Fibroblast of skin of left quadriceps (primary cell): ENCODE results near the gene FURIN.
A peak's percentile ranks its signal among the peaks of the same experiment; 100 is the strongest.
"Not testable (repeated sequence)": the region's sequence is repeated elsewhere in the genome, so short reads cannot be mapped to it uniquely, and the experiment has no call there.

Experiments used
- DNase-seq, 2 experiments: peaks; one replicate each; pipeline ENCODE4 v3.0.0-alpha.2; 2013; ENCODE audit warnings: low read depth in 2 of 2

Gene FURIN

GRCh38 chr15:90844696-90845095, 23.7 kb upstream of the FURIN start:
- DNase-seq: no peak

GRCh38 chr15:90845201-90845949, 23.0 kb upstream of the FURIN start:
- DNase-seq: peak; percentile 60 to 67

DNA sequence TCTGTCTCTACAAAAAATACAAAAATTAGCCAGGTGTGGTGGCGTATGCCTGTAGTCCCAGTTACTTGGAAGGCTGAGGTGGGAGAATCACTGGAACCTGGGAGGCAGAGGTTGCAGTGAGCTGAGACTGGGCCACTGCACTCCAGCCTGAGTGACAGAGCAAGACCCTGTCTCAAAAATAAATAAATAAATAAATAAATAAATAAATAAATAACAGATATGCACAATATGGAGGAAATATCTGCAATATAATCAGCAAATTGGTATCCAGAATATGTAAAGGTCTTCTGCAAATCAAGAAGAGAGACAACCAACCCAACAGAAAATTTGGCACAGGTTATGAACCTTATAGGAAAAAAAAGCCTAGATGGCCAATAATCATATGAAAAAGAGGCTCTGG, 19.0 kb upstream of the FURIN start:
- DNase-seq: not testable (repeated sequence)

- no peak for DNase-seq
These were observed 17.3 kb upstream of the FURIN start for GRCh38 chr15:90851114-90851513.

DNA sequence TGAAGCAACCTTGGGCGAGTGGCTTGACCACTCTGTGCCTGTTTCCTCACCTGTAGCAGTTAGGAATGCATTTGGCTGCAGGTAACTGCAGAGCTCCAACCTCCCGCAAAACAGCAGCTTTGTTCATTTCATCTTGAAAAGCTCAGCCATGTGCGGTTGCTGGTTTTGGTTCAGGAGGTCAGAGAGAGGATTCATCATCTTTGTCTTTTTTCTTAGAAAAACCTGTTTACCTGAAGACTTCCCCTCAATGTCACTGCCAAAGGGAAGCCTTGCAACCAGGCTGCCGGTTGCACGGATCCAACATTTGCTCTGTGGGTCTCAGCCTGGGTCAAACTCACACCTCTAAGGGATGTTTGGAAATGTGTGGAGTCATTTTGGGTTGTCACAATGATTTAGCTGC, 16.4 kb upstream of the FURIN start:
- DNase-seq: no peak

GRCh38 chr15:90855139-90855538, 13.2 kb upstream of the FURIN start:
- DNase-seq: no peak

- no peak for DNase-seq
These were observed 11.1 kb upstream of the FURIN start for GRCh38 chr15:90857337-90857736.

- no peak for DNase-seq
These were observed 10.4 kb upstream of the FURIN start for GRCh38 chr15:90857883-90858443.

GRCh38 chr15:90859234-90860131, 8.9 kb upstream of the FURIN start:
- no peak for DNase-seq

DNA sequence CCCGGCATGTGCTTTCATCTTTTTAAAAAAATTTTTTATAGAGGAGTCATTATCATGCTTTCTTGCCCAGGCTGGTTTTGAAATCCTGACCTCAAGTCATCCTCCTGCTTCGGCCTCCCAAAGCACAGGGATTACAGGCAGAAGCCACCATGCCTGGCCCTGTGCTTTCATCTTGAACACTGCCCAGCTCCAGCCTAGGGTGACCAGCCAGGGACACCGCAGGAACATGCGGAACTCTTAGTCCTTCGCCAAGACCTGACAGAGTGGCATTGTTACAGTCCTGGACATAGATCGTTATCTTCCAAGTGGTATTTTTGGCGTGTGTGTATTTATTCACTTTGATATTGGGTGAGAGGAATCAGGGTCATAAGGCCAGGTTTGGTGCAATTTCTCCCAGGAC, 7.9 kb upstream of the FURIN start:
- DNase-seq: no peak

DNA sequence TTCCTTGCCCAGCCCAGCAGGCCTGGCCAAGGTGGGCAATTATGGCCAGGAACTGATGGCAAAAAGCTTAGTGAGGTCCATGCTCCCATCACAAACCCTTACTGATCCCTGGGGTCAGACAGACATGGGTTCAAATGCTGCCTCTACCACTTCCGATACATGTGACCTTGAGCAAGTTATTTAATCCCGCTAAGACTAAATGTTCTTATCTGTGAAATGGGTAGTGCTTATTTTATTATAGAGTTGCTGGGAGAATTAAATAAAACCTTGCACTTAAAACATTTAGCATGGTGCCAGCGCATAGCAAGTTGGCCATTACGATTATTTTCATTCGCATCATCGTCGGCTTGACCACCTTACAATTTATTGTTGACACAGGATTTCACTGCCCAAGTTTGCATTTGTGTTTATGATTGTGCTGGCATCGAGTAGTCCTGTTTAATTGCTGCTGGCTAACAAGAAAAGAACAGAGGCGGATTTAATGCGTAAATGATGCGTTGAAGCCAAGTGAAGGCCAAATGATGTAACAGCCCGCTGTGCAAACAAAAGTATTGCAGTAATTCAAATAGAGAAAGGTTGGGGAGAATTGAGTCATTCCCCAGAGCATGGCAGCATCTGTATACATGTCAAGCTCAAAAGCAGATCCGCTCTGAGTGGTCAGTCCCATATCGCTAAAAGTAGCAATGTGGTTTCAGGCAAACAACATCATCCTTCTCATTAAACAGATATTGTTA, 7.3 kb upstream of the FURIN start:
- no peak for DNase-seq

- no peak for DNase-seq
These were observed 5.9 kb upstream of the FURIN start for GRCh38 chr15:90862487-90862886.

DNA sequence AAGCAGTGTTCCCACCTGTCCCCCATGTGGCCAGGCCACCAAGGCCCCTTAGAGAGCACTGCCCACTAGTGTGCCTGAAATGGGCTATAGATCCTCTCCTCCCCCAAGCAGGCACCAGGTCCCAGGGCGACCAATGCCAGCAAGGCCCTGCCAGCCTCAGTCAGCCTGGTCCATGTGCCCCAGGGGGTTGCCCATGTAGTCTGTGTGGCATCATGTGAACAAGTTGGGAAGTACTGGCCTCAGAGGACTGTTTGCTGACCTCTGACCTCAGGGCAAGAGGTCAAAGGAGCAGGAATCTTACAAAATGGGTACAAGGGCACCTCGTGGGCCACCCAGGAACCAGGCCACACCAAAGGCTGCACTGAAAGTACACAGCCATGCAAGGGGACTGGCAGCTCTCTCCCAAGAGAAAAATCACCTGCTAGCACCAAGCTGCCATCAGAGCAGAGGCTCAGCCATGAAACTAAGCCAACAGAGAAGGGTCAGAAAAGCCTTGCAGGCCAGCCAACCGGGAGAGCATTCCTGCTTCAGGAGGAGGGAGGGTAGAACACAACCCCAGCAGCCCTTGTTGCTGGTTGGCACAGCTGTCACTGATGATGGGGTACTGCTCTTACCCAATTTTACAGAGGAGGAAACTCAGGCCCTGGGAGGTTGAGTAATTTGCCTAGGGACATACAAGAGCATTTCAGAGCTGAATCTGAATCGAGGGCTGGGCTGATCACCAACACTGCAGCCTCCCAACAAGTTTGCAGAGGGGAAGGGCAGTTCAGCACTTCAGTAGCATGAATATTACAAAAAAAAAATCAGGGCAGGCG, 5.2 kb upstream of the FURIN start:
- no peak for DNase-seq

DNA sequence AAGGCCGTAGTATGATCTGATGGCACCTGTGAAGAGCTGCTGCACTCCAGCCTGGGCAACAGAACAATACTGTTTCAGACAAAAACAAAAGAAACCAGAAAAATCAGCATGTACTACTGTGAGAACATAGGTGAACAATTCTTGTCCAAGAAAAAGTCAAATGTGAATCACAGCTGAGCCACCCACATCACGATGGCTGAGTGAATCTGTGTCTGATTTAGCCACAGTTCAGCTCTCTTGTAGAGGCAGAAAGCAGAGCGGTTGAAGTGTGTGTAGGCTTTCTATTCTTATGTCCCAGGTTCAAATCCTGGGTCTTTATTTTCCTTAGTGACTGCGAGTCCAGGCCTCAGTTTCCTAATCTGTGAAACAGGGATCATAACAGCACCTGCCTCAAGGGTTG, 4.4 kb upstream of the FURIN start:
- no peak for DNase-seq

DNA sequence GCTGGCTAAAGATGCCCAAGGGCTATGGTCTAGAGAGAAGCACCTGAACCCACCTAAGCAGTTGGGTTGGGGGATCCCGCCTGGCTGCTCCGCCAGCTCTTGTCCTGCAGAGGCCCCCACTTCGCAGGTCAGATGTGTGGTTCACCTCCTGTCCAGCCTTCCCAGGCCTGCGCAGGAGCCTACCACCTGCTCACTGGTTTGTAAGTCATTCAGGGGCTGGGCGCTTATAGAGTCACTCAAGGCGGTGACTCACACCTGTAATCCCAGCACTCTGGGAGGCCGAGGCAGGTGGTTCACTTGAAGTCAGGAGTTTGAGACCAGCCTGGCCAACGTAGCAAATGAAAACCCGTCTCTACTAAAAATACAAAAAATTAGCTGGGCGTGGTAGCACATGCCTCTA, 3.9 kb upstream of the FURIN start:
- no peak for DNase-seq

- no peak for DNase-seq
These were observed 2.7 kb upstream of the FURIN start for GRCh38 chr15:90865702-90866101.

GRCh38 chr15:90866161-90866715, 2.1 kb upstream of the FURIN start:
- no peak for DNase-seq

GRCh38 chr15:90866800-90867199, 1.6 kb upstream of the FURIN start:
- DNase-seq: no peak

GRCh38 chr15:90869140-90869541, 753 bp downstream of the FURIN start:
- DNase-seq: no peak

- DNase-seq: peak; percentile 34
These were observed 1.4 kb downstream of the FURIN start for GRCh38 chr15:90869601-90870353.
